ENCODE data around the gene ACTL7A.

DNA sequence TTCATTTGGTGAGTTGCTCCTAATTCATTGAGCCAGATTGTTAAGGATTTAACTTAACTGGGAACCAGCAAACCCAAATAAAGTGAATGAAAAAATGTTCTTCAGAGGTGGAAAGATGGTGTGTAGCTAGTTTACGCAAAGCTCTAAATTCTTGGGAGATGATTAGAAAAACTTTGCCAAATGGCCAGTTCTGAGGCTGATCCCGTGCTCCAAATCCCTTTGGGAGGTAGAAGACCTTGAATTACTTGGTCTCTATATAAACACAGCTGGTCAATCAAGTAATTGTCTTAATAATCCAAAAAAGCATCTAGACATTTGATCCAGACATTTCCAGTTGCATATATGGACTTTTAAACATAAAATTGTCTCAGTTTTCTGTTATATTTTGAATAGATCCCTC lies 17.7 kb upstream of the ACTL7A start:
- TF ChIP-seq EZH2phosphoT487 (IDR thresholded peaks at IDR 0.05; ENCODE audit: insufficient read depth, low read depth) (no peak), EZH2 (IDR thresholded peaks at IDR 0.05; ENCODE audit: insufficient read depth, poor library complexity, severe bottlenecking) (no peak)

Measured in GM23248 (cell line).